ENCODE measurements around the gene MYL9.
"Not testable (repeated sequence)": the region's sequence is repeated elsewhere in the genome, so short reads cannot be mapped to it uniquely, and the experiment has no call there.

The MYL9 gene

GRCh38 chr20:36549942-36550789 lies 8.8 kb downstream of the MYL9 start:
- DNase-seq (ENCODE audit: low read depth) = no peak

- DNase-seq (ENCODE audit: low read depth) = no peak
Measured at GRCh38 chr20:36550790-36551299, 9.5 kb downstream of the MYL9 start.

GRCh38 chr20:36555248-36555647 lies 13.9 kb downstream of the MYL9 start:
- DNase-seq (ENCODE audit: low read depth) = no peak

- no peak for DNase-seq (ENCODE audit: low read depth)
Measured at GRCh38 chr20:36562724-36563123, 21.4 kb downstream of the MYL9 start.

GRCh38 chr20:36563374-36563773 lies 22.1 kb downstream of the MYL9 start:
- DNase-seq (ENCODE audit: low read depth) = no peak

- DNase-seq (ENCODE audit: low read depth) = not testable (repeated sequence)
Measured at GRCh38 chr20:36564078-36564725, 22.9 kb downstream of the MYL9 start.

GRCh38 chr20:36564726-36565121 lies 23.4 kb downstream of the MYL9 start:
- DNase-seq (ENCODE audit: low read depth) = not testable (repeated sequence)

- DNase-seq (ENCODE audit: low read depth) = no peak
Measured at GRCh38 chr20:36565520-36565919, 24.2 kb downstream of the MYL9 start.

- no peak for DNase-seq (ENCODE audit: low read depth)
Measured at GRCh38 chr20:36569847-36570429, 28.6 kb downstream of the MYL9 start.

GRCh38 chr20:36571564-36572504 lies 30.5 kb downstream of the MYL9 start:
- DNase-seq (ENCODE audit: low read depth) = no peak

GRCh38 chr20:36572701-36573102 lies 31.4 kb downstream of the MYL9 start:
- no peak for DNase-seq (ENCODE audit: low read depth)

- DNase-seq (ENCODE audit: low read depth) = no peak
Measured at GRCh38 chr20:36573103-36573797, 31.9 kb downstream of the MYL9 start, which contains the start of gene TGIF2. TSS of gene TGIF2 (plus strand) at chr20:36573597. CDS start at chr20:36578775, 5,178 bp downstream.

GRCh38 chr20:36573798-36574365 lies 32.6 kb downstream of the MYL9 start:
- no peak for DNase-seq (ENCODE audit: low read depth)

GRCh38 chr20:36574366-36575135 lies 33.2 kb downstream of the MYL9 start:
- no peak for DNase-seq (ENCODE audit: low read depth)

- no peak for DNase-seq (ENCODE audit: low read depth)
Measured at GRCh38 chr20:36576081-36576445, 34.7 kb downstream of the MYL9 start.

- no peak for DNase-seq (ENCODE audit: low read depth)
Measured at GRCh38 chr20:36578356-36579041, 37.2 kb downstream of the MYL9 start.

- DNase-seq (ENCODE audit: low read depth) = no peak
Measured at GRCh38 chr20:36579996-36580545, 38.8 kb downstream of the MYL9 start.

- no peak for DNase-seq (ENCODE audit: low read depth)
Measured at GRCh38 chr20:36582322-36582721, 41.0 kb downstream of the MYL9 start.

- no peak for DNase-seq (ENCODE audit: low read depth)
Measured at GRCh38 chr20:36582821-36583220, 41.5 kb downstream of the MYL9 start.
